Dermis microvascular lymphatic vessel endothelial cell (primary cell): Measurements from ENCODE around the gene TOMM34. TPM values are rescaled to one million over a fixed set of nuclear protein-coding genes. Genes with fewer than 3 reads are reported as not detected.

Source experiments
- DNase-seq, 2 donors: peaks; one replicate each; pipeline versions ENCODE4 v3.0.0 to v3.0.0-alpha.2; 2010; ENCODE audit warnings: low read depth in 2 of 2
- total RNA-seq: library from RNA; depleted of rRNA; stranded (reverse); fragments of >200 nt; gene quantifications from 2 replicates; pipeline ENCODE4 v1.2.1, GENCODE V29; 2014

Gene TOMM34
- total RNA-seq, 1 donor from 2014 or later = 14.0 TPM

DNA sequence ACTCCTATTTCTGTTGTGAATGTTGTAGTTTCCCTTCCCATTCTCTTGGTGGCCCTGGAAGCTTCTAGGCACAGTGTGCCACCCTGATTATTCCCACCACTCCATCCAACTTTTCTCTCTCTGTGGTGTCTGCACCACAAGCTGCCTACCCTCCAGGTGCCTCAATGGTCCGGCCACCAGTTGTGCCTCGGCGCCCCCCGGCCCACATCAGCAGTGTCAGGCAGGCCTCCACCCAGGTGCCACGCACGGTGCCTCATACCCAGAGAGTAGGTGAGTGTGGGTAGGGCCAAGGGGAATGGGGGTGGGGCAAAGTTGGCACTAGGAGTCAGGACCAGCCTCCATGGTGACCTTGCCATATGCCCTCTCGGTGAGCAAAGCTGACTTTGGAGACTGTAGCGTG is 27.3 kb downstream of the TOMM34 start:
- DNase-seq = no peak

DNA sequence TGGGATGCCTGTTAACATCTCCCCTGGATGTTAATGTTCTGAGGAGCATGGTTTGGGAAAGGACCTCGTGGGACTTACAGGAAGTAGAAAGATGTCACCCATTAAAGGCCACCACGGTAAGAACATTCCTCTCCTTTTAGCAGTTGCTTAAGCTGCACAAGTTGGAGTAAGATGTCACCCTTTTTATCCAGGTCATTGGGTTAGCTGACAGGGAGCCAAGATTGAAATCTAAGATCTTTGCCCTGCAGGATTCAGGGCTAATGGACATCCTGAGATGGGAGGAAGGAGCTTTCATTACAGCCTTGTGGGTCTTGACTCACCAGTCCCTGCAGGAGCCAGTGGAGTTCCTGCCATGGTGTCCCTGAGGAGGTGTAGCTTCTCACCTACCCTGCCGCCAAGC is 28.3 kb downstream of the TOMM34 start:
- DNase-seq = no peak

DNA sequence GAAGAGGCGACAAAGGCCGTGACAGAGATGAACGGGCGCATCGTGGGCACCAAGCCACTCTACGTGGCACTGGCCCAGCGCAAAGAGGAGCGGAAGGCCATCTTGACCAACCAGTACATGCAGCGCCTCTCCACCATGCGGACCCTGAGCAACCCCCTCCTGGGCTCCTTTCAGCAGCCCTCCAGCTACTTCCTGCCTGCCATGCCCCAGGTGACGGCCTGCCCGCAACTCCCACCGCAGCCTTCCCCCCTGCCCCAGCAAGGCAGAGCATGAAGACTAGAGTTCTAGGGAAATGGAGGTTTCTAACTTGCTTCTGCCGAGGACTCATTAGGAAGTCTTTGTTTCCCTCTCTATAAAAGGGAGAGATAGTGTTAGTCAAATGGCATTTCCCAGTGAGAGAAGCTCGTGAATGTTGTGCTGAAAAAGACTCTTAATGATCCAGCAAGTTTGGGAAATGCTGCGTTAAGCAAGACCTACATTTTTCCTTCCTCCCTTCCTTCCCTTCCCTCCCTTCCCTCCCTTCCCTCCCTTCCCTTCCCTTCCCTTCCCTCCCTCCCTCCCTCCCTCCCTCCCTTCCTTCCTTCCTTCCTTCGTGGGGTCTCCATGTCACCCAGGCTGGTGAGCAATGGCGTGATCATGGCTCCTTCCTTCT is 29.6 kb downstream of the TOMM34 start:
- DNase-seq = no peak

DNA sequence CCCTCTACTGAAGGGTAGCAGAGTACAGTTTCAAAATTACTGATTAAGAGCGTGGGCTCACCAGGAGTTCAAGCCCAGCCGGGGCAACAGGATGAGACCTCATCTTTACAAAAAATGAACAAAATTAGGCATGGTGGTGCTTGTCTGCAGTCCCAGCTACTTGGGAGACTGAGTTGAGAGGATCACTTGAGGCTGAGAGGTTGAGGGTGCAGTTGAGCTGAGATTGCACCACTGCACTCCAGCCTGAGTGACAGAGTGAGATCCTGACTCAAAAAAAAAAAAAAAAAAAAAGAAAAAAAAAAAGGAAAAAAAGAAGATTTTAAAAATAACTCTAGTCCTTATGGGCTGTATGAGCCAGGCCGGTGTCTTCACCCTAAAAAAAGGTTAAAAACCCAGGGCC is 31.6 kb downstream of the TOMM34 start:
- no peak for DNase-seq

DNA sequence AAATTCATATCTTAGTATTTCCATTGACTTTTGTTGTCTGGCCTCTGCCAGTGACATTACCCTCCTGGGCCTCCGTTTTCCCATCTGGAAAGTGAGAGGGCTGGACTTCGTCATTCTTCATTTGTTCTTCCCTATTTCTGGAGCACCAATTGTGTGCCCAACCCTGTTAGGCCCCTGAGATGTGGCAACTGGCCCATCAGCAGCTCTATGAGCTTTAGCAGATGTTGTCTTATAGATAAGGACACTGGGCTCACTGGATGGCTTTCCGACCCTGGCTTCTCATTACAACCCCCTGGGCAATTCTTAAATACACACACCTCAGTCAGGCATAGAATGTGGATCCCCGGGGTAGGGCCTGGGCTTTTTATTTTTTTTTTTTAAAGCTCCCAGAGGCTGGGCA is 35.7 kb downstream of the TOMM34 start:
- no peak for DNase-seq

DNA sequence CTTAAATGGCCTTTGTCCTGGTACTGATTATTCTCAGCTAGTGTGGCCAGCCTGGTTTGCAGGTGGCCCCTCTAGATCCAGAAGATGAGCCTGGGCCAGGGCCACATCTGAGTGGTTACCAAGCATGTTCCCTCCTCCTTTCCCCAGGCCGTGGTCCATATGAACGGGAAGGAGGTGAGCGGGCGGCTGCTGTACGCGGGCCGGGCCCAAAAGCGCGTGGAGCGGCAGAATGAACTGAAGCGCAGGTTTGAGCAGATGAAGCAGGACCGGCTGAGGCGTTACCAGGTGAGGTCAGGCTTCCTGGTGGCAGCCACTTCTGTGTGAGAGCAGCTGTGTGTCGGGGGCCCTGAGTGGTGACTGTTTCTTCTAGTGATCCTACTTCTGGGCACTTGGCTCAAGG is 38.8 kb downstream of the TOMM34 start:
- DNase-seq = no peak

DNA sequence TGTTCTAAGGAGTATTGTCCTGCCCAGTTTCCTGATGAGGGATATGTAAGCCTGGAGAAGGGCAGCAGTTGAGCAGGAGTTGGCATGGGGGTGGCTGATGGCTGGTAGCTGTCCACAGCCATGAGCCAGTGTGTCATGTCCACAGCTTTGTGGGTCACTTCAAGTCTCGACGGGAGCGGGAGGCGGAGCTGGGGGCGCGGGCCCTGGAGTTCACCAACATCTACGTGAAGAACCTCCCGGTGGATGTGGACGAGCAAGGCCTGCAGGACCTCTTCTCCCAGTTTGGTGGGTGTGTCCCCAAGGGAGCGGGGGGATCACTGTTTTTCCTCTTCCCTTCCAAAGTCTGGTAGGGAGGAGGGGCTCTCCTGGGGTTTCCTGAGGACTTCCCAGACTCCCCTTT is 41.4 kb downstream of the TOMM34 start:
- DNase-seq = no peak

DNA sequence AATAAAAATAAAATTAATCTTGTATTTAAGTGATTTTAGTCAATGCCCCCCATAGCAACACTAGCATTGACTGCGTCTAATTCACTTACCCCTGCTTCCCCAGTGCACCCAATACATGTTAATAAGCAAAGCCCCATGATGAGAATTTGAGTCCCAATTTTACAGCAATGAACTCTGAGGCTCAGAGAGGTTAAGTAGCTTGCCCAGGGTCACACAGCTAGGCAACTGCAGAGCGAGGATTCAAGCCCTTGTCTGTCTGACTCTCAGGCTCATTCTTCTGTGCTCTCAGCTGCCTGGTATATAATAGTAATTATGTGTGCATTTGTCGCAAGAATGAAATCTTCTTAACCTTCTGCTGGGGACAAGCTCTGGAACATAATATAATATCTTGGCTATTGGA is 41.9 kb downstream of the TOMM34 start:
- no peak for DNase-seq

DNA sequence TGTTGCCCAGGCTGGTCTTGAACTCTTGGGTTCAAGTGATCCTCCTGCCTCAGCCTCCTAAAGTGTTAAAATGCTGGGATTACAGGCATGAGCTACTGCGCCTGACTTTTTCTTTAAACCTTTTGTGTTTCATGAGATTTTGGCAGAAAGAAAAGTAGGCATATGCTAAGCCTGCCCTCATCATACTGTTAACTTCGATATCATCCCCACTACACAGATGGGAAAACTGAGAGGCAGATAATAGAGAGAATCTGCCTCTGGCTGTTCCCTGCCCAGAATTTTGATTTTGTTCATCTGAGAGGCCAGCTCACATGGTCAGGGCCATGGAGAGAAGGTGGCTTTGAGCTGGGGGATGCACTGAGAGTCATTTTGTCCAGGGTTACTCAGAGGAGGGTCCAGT is 42.8 kb downstream of the TOMM34 start:
- DNase-seq = no peak

DNA sequence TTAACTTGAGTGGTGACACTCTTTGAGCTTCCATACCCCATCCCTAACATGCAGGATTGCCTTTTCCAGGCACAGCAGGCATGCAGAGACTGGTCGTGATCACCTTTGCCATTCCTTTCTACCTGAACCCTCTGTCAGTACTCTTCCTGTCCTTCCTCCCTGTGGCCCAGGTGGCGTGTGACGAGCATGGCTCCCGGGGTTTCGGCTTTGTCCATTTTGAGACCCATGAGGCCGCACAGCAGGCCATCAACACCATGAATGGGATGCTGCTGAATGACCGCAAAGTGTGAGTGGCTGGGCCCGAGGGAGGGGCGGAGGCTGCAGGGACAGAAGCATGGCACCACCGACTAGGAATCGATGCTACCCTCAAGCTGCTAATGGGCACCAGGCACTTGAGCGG is 43.6 kb downstream of the TOMM34 start:
- no peak for DNase-seq

DNA sequence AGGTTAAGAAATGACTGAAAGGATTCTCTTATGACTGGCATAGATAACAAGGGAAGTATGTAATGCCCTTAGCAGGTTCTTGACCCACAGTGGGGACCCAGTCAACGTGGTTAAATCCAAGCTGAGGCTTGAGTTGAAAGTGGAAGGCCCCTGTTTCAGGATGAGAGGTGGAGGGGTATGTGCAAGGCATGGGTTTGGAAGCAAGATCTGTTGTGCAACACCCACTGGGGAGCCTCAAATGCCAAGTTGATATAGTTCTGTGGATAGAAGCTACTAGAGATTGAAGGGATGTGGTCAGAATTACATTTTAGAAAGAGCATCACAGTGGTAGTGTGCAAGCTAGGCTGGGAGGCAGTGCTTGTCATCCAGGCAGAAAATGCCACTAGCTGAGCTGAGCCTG is 45.3 kb downstream of the TOMM34 start:
- DNase-seq = no peak

DNA sequence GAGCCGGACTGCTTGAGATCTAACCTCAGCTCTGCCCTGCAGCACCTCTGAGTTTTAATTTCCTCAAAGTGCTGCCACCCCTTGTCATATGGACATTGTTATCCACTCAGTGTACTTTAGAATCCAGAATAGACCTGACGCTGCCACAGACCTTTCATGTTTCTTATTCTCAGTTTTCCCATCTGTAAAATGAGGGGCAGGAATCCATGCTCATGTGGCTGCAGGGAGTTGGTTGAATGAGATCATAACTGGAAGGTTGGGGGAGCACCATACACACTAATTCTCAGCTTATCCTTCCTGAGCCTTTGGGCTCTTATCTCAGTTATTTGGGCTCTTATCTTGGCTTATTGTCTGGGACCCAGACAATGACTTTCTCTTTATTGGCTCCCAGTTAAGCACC is 48.0 kb downstream of the TOMM34 start:
- no peak for DNase-seq

DNA sequence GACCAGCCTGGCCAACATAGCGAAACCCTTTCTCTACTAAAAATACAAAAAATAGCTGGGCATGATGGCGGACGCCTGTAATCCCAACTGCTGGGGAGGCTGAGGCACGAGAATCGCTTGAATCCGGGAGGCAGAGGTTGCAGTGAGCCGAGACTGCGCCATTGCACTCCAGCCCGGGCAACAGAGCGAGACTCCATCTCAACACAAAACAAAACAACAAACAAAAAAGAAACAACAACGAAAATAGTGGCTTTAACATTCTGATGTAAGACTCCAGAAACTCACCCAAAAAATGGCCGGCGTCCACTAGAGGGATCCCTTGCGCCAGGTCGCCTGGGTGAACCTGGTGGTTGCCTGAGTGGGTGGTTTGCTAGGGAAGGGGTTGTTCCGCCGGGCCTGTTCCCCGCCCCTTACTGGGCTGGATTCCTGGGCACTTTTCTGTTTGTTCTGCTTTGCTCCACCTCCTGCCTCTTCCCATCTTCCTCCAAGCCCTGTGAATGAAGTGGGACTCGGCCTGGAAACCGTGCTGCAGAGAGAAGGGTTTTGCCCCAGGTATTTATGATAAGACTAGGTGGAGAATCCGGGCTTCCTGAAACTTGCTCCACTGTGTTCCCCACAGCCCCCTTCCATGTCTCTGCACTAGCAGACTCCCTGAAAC is 48.8 kb downstream of the TOMM34 start:
- peak in 1 of 2 donors; percentile 56 for DNase-seq

DNA sequence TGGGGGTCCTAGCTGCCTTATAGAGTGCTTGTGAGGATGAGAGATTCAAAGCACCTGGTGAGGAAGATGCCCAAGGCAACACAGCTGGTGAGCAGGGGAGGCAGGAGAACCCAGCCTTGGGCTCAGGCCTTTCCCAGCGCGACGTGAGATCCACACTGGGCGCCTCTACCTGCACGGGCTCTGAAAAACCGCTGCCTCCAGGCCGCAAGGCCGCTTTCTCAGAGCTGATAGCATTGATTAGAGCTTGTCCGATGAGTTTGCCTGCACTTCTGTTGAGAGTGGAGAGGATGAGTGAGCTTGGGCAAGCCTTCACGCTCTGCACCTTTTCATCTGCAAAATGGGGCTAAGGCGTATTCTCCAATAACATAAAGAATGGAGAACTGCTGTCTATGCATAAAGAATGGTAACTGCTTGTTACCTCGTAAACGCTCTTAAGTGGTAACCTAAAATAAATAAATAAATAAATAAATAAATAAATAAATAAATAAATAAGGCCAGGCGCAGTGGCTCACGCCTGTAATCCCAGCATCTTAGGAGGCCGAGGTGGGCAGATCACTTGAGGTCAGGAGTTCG is 49.4 kb downstream of the TOMM34 start:
- DNase-seq = no peak

DNA sequence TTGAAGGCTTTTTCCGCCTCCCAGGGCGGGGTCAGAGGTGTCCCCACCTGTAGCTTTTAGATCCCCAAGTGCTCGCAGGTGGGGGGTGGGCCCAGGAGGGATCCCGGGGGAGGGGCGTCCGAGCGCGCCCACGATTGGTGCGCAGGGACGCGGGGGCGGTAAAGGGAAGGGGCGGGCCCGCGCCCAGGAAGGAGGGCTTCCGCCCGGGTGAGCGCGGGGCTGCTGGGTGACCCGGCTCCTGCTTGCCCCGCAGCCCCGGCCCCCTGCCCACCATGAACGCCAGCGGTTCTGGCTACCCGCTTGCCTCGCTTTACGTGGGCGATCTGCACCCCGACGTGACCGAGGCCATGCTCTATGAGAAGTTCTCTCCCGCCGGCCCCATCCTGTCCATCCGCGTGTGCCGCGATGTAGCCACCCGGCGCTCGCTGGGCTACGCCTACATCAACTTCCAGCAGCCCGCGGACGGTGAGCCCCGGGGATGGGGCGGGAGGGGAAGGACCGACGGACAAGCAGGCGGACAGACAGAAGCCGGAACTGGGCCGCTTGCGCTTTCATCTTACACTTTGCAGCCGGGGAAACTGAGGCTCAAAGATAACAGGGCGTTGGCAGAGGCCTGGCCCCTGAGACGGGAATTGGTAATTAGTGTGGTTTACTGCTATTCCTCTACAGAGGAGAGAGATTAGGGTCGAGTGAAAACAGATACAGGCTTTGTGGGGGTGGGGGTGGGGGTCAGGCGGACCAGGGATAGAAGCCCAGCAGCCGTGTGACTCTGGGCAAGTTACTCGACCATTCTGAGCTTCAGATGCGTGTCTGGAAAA is 50.1 kb downstream of the TOMM34 start, which contains the start of gene PABPC1L:
Gene PABPC1L (plus strand): TSS at position 189 of the 818 bp plus-strand sequence. CDS start 84 bp downstream, at position 273.
- DNase-seq = peak in 1 of 2 donors; percentile 37

DNA sequence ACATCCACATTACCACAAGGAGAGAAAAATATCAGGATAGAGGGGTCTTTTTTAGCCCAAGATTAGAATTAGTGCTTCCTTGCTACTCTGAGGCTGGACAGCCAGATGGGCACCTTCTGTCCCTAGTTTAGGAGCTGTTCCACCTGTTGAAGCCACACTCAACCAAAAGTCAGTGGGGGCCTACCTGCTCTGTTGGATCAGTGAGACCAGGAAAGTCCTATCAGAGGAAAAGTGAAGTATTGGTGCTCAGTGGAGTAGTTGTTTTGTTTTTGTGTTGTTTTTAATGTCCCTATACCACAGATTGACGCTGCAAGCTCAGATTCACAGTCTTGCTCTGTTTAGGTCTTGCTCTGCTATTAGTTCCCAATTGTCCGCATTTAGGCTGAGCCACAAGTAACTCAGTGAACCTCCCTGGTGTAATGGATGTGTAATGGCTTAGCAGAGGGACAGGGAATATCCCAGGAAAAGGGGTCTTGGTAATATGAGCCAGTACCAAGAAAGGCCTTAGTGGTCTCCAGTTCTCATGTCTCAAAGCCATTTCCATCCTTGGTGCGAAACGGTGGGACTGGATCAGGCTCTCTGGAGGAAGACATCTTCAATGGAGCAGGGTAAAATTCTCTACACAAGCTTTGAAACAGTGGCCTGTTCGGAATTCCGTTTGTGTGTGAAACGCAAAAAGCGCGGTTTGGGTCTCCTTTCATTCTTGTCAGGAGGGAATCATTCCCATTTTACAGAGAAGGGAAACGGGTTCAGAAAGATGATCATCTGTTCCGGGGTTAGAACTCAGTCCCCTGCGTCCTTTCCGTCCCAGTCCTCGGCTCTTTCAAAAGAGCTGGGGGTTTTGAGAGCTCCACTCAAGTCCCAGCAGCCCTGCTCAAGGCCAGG is 51.0 kb downstream of the TOMM34 start:
- DNase-seq = no peak

DNA sequence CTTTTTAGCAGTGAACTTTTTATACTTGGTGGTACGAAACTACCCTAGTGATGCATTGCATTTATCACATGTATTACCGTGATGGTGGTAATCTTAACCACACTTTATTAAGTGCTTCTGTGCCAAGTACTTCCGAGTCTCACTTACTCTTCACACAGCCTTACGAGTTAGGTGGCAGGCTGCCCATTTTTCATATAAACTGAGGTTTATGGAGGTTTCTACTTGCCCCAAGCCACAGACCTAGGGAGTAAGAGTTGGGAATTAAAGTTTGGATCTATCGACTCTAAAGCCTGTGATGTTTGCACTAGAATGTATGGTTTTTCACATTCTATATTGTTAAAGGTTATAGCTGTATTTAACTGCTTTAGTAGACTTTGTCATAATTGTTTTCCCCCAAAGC is 55.8 kb downstream of the TOMM34 start:
- no peak for DNase-seq

DNA sequence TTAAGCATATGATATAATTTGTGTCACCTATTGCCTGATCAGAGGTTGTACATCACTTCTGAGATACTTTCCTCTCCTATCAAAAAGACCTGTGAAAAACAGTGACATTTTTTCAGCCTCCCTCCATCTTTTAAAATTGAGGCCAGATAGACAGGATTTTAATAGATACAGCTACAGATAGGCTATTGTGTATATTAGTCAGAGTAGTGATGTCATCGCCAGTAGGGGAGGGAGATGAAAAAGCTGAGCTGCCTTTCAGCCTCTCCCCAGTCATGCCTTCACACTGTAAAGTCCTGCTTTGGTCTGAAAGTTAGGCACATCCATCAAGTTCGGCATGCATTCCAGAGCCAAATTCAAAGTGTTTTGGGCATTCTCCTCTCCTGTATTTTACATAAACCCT is 58.2 kb downstream of the TOMM34 start:
- peak in 1 of 2 donors; percentile 26 for DNase-seq

DNA sequence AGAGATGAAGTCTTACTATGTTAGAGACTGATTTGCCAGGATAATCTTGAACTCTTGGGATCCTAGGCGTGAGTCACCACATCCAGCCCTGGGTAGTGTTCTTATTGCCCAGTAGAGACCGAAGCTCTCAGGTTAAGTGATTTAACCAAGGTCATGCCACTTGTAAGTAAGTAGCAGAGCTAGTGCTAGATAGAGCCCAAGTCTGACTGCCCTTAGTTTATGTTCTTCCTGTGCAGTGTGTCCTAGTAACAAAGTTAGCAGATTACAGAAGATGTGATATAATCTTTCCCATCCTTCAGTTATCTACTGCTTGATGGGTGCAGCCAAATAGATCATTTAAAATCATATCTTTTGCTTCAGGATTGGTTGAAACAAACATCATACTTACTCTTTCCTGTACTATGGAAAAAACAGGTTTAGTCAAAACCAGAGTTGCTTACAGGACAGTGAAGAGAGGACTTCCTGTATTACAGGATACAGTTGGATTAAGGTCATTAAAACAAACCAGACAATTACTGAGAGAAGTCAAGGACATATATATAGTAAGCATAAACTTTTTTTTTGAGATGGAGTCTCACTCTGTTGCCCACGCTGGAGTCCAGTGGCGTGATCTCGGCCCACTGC is 59.9 kb downstream of the TOMM34 start:
- DNase-seq = peak; percentile 39 to 45

DNA sequence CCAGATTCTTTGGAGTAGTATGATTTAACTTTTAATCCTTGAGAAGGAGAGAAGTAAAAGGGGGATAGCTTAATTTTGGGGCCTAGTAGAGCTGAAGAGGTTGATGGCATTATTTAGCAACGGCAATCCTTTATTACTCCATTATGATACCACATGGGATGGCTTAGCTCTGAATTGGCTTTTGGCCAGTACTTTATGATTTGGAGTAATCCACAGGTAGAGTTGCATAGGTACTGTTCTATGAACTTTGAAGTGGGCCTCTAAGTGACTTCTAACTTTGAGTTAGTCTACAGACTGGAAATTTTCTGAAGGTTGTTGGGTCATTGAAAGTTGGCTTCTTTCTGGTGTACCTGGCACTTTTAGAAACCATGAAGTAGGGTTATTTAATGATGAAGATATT is 63.1 kb downstream of the TOMM34 start:
- DNase-seq = no peak

DNA sequence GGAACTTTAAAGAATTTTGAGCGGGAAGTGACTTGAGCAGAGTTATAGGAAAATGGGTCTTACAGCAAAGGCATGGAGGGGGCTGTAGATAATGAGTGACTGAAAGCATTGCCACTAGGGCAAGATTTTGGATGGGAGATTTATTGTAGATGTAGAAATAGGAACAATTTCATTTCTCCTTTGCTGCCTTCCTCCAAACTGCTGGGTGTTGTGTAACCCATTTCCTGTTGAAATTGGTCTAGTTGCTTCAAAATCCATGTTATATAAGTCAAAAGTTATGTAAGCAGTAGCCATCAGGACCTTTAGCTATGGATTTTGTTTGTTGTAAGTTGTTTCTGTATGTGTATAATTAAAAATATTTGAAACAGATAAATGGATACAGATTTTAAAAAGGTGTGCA is 63.6 kb downstream of the TOMM34 start:
- DNase-seq = no peak
